ENCODE data around the gene HS2ST1. TPM values are rescaled to one million over a fixed set of nuclear protein-coding genes. Genes with fewer than 3 reads are reported as not detected.

HS2ST1 gene
- total and polyA plus RNA-seq, 2 donors (not counting 3 experiments of a cell fraction or from before 2014, with no cell fraction given) = 5.5 to 31.2 TPM

GRCh38 chr1:86965827-86966182, 51.4 kb downstream of the HS2ST1 start:
- no peak overlapping the region for H3K27ac ChIP-seq (ENCODE audit: insufficient read depth, low read depth, low read length)
- H3K4me2 ChIP-seq (ENCODE audit: insufficient read depth, low read length) = no peak overlapping the region
- H3K9me1 ChIP-seq (replicated peaks; ENCODE audit: control insufficient read depth, extremely low read depth, insufficient read depth, low read length) = no peaks in the 10 kb centered on the region
- POLR2A ChIA-PET = no interaction called here
- CTCF ChIA-PET = interaction anchor here (1.0 to 4.2 kb wide), 10 partner anchors 8 to 185 kb away, joined by 4 to 99 read pairs (median 10); partner anchors contain the start of genes HS2ST1 and SELENOF
- TF ChIP-seq MYC (IDR thresholded peaks at IDR 0.05; ENCODE audit: low read depth, low read length) (no peak), POLR2A (IDR thresholded peaks at IDR 0.05; ENCODE audit: low read depth, low read length) (no peak), JUN (IDR thresholded peaks at IDR 0.05; ENCODE audit: borderline replicate concordance, insufficient read depth, insufficient read length, low read depth) (no peak), MAX (IDR thresholded peaks at IDR 0.05; ENCODE audit: insufficient read depth, insufficient read length) (no peak), CTCF (IDR thresholded peaks at IDR 0.05; ENCODE audit: extremely low read depth in 1 of 2, insufficient read depth in 1 of 2, low read depth in 1 of 2, low read length in 2 of 2) (no peak), FOS (IDR thresholded peaks at IDR 0.05; ENCODE audit: borderline replicate concordance, insufficient read depth, low read length) (no peak), POLR2AphosphoS5 (IDR thresholded peaks at IDR 0.05; ENCODE audit: insufficient read depth, low read depth, low read length) (no peak), GATA2 (IDR thresholded peaks at IDR 0.05; ENCODE audit: insufficient read depth, insufficient read length, low read depth, low read length) (no peak), EZH2 (IDR thresholded peaks at IDR 0.05; ENCODE audit: borderline replicate concordance, low read depth, low read length, severe bottlenecking) (no peak)
- H4K20me1 ChIP-seq (replicated peaks; ENCODE audit: control insufficient read depth, extremely low read depth, insufficient read depth, low read length) = no peaks in the 10 kb centered on the region
- no peak overlapping the region for H3K9ac ChIP-seq (replicated peaks; ENCODE audit: extremely low read depth, insufficient read depth, low read length)
- BruUV-seq (replicated peaks) = no TSS peak
- no peaks in the 10 kb centered on the region for H3K79me2 ChIP-seq (ENCODE audit: control insufficient read depth, insufficient read depth, low read length)
- H3K27me3 ChIP-seq (ENCODE audit: control insufficient read depth in 2 of 2, insufficient read depth in 2 of 2, low read length in 2 of 2) = no peaks in the 10 kb centered on the region
- dilution Hi-C loops (cut with MboI; ENCODE audit: extremely low pct_ligation_motif_present, low sequenced_read_pairs) = no loop called here
- H2AFZ ChIP-seq (ENCODE audit: low read depth, low read length) = no peak overlapping the region
- DNase-seq (ENCODE audit: low read depth, low spot score) (no peak), FAIRE-seq (no peak)
- no peaks in the 10 kb centered on the region for H3K4me1 ChIP-seq (ENCODE audit: control insufficient read depth, extremely low read depth, insufficient read depth, low read length)
- H3K9me3 ChIP-seq (replicated peaks; ENCODE audit: control insufficient read depth, insufficient read depth, low read length) = no peaks in the 10 kb centered on the region
- H3K36me3 ChIP-seq (ENCODE audit: control insufficient read depth in 2 of 2, extremely low read depth in 1 of 2, insufficient read depth in 2 of 2, low read length in 2 of 2) = no peaks in the 10 kb centered on the region
- H3K4me3 ChIP-seq (replicated peaks in 1 of 3; ENCODE audit: insufficient read depth in 1 of 3, low read depth in 1 of 3, low read length in 3 of 3) = no peak overlapping the region
- intact Hi-C loops (cut with micrococcal nuclease) = loop anchor here (1.0 kb wide), 4 partner anchors 51 to 185 kb away; no protein-coding TSS in a partner anchor
